ENCODE measurements around the gene U2AF1. TPM values are rescaled to one million over a fixed set of nuclear protein-coding genes. Genes with fewer than 3 reads are reported as not detected.
"Not testable (repeated sequence)": the region's sequence is repeated elsewhere in the genome, so short reads cannot be mapped to it uniquely, and the experiment has no call there.

U2AF1 gene
- total RNA-seq, 1 experiment from 2014 or later: 51.9 TPM

- H2AK5ac ChIP-seq (ENCODE audit: insufficient read length, low read length); H4K5ac ChIP-seq (ENCODE audit: insufficient read length, low read depth, low read length); H2BK5ac ChIP-seq (ENCODE audit: insufficient read length, low read length); H3K4ac ChIP-seq (ENCODE audit: low read depth, low read length); H2BK120ac ChIP-seq (ENCODE audit: low read depth, low read length, poor library complexity, severe bottlenecking); H3K9ac ChIP-seq (ENCODE audit: extremely low read depth, insufficient read length, low read length); H3K9me3 Mint-ChIP-seq; H3K4me1 Mint-ChIP-seq; H2BK12ac ChIP-seq (ENCODE audit: insufficient read length, low read depth, low read length); H3K27me3 Mint-ChIP-seq (ENCODE audit: low read depth); H3K14ac ChIP-seq (ENCODE audit: insufficient read depth, low read length); H4K91ac ChIP-seq (ENCODE audit: insufficient read length, low read depth, low read length); H2BK15ac ChIP-seq (ENCODE audit: low read depth, low read length); H3K36me3 Mint-ChIP-seq (ENCODE audit: insufficient read depth in 1 of 3, low read depth in 3 of 3); H2BK20ac ChIP-seq (ENCODE audit: low read depth, low read length, poor library complexity, severe bottlenecking); H3K18ac ChIP-seq (ENCODE audit: insufficient read length, low read depth, low read length); H3K9me3 ChIP-seq (ENCODE audit: control insufficient read depth, low read depth, low read length); H3K79me2 ChIP-seq (ENCODE audit: insufficient read depth, low read length); H3K4me1 ChIP-seq (ENCODE audit: insufficient read depth, low read length); H3K23me2 ChIP-seq (ENCODE audit: insufficient read length, low read depth, low read length, poor library complexity, severe bottlenecking); H3K79me1 ChIP-seq (ENCODE audit: insufficient read depth, low read depth, low read length, poor library complexity, severe bottlenecking); H3K56ac ChIP-seq (ENCODE audit: insufficient read length, low read depth, low read length); H3K27ac Mint-ChIP-seq; H4K20me1 ChIP-seq (ENCODE audit: control insufficient read depth, insufficient read depth, insufficient read length); H3K27ac ChIP-seq (ENCODE audit: insufficient read length, low read depth, low read length); H3K27me3 ChIP-seq (ENCODE audit: insufficient read depth, low read length); H3K23ac ChIP-seq (ENCODE audit: insufficient read length, low read depth, low read length); H4K8ac ChIP-seq (replicated peaks; ENCODE audit: insufficient read length, low read depth, low read length); H2AFZ ChIP-seq (ENCODE audit: low read length); H3T11ph ChIP-seq (ENCODE audit: low read length); H3K4me2 ChIP-seq (ENCODE audit: insufficient read depth, insufficient read length, low read length); DNase-seq; H3K4me3 Mint-ChIP-seq: not testable (repeated sequence)
- WGBS (ENCODE audit: extremely low coverage, insufficient read length, low lambda C conversion rate): no CpG with 5 or more reads among the region's 17 CpGs
Measured at GRCh38 chr21:43108177-43108576, 807 bp upstream of the U2AF1 start.

- not testable (repeated sequence) for H2BK5ac ChIP-seq (ENCODE audit: insufficient read length, low read length); H3K14ac ChIP-seq (ENCODE audit: insufficient read depth, low read length); DNase-seq; H2BK120ac ChIP-seq (ENCODE audit: low read depth, low read length, poor library complexity, severe bottlenecking); H3K4ac ChIP-seq (ENCODE audit: low read depth, low read length); H2AFZ ChIP-seq (ENCODE audit: low read length); H4K20me1 ChIP-seq (ENCODE audit: control insufficient read depth, insufficient read depth, insufficient read length); H3K23me2 ChIP-seq (ENCODE audit: insufficient read length, low read depth, low read length, poor library complexity, severe bottlenecking); H4K5ac ChIP-seq (ENCODE audit: insufficient read length, low read depth, low read length); H3K18ac ChIP-seq (ENCODE audit: insufficient read length, low read depth, low read length); H3K4me1 Mint-ChIP-seq; H4K8ac ChIP-seq (replicated peaks; ENCODE audit: insufficient read length, low read depth, low read length); H2BK20ac ChIP-seq (ENCODE audit: low read depth, low read length, poor library complexity, severe bottlenecking); H3K4me1 ChIP-seq (ENCODE audit: insufficient read depth, low read length); H3K56ac ChIP-seq (ENCODE audit: insufficient read length, low read depth, low read length); H3K9me3 ChIP-seq (ENCODE audit: control insufficient read depth, low read depth, low read length); H3K27ac Mint-ChIP-seq; H2BK15ac ChIP-seq (ENCODE audit: low read depth, low read length); H3K27me3 ChIP-seq (ENCODE audit: insufficient read depth, low read length); H3K4me3 Mint-ChIP-seq; H2AK5ac ChIP-seq (ENCODE audit: insufficient read length, low read length); H3K23ac ChIP-seq (ENCODE audit: insufficient read length, low read depth, low read length); H3K36me3 Mint-ChIP-seq (ENCODE audit: insufficient read depth in 1 of 3, low read depth in 3 of 3); H3K9me3 Mint-ChIP-seq; H3K79me1 ChIP-seq (ENCODE audit: insufficient read depth, low read depth, low read length, poor library complexity, severe bottlenecking); H3K27ac ChIP-seq (ENCODE audit: insufficient read length, low read depth, low read length); H3T11ph ChIP-seq (ENCODE audit: low read length); H3K79me2 ChIP-seq (ENCODE audit: insufficient read depth, low read length); H3K9ac ChIP-seq (ENCODE audit: extremely low read depth, insufficient read length, low read length); H4K91ac ChIP-seq (ENCODE audit: insufficient read length, low read depth, low read length); H3K4me2 ChIP-seq (ENCODE audit: insufficient read depth, insufficient read length, low read length); H3K27me3 Mint-ChIP-seq (ENCODE audit: low read depth); H2BK12ac ChIP-seq (ENCODE audit: insufficient read length, low read depth, low read length)
- WGBS (ENCODE audit: extremely low coverage, insufficient read length, low lambda C conversion rate): no CpG with 5 or more reads among the region's 17 CpGs
Measured at GRCh38 chr21:43107794-43108137, 396 bp upstream of the U2AF1 start.

DNA sequence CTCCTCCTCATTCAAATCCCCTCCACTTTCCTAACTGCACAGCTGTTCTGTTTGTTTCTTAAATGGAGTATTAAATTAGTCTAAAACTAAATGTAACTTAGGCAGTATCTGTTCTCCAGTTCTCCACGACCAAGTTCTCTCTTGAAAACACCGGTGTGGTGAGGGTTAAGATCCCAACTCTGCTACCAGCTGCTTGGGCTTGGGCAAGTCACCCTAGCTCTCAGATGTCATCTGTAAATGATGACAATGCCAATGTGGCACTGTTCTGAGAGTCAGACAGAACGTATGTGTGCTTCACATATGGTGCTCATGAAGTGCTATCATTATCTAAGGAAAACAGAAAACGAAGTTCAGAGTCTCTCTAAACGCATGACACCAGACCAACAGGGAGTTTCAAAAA is 2.7 kb downstream of the U2AF1 start:
- H3K14ac ChIP-seq (ENCODE audit: insufficient read depth, low read length); DNase-seq; H2BK15ac ChIP-seq (ENCODE audit: low read depth, low read length); H3T11ph ChIP-seq (ENCODE audit: low read length); H4K91ac ChIP-seq (ENCODE audit: insufficient read length, low read depth, low read length); H2AK5ac ChIP-seq (ENCODE audit: insufficient read length, low read length); H4K20me1 ChIP-seq (ENCODE audit: control insufficient read depth, insufficient read depth, insufficient read length); H3K23ac ChIP-seq (ENCODE audit: insufficient read length, low read depth, low read length); H3K9me3 ChIP-seq (ENCODE audit: control insufficient read depth, low read depth, low read length); H3K79me1 ChIP-seq (ENCODE audit: insufficient read depth, low read depth, low read length, poor library complexity, severe bottlenecking); H3K23me2 ChIP-seq (ENCODE audit: insufficient read length, low read depth, low read length, poor library complexity, severe bottlenecking); H4K8ac ChIP-seq (replicated peaks; ENCODE audit: insufficient read length, low read depth, low read length); H3K4ac ChIP-seq (ENCODE audit: low read depth, low read length); H3K56ac ChIP-seq (ENCODE audit: insufficient read length, low read depth, low read length); H3K4me1 Mint-ChIP-seq; H2BK20ac ChIP-seq (ENCODE audit: low read depth, low read length, poor library complexity, severe bottlenecking); H3K27me3 Mint-ChIP-seq (ENCODE audit: low read depth); H2AFZ ChIP-seq (ENCODE audit: low read length); H3K4me1 ChIP-seq (ENCODE audit: insufficient read depth, low read length); H3K4me3 Mint-ChIP-seq; H3K18ac ChIP-seq (ENCODE audit: insufficient read length, low read depth, low read length); H3K36me3 Mint-ChIP-seq (ENCODE audit: insufficient read depth in 1 of 3, low read depth in 3 of 3); H3K9me3 Mint-ChIP-seq; H2BK5ac ChIP-seq (ENCODE audit: insufficient read length, low read length); H3K4me2 ChIP-seq (ENCODE audit: insufficient read depth, insufficient read length, low read length); H3K9ac ChIP-seq (ENCODE audit: extremely low read depth, insufficient read length, low read length); H3K79me2 ChIP-seq (ENCODE audit: insufficient read depth, low read length); H3K27me3 ChIP-seq (ENCODE audit: insufficient read depth, low read length); H3K27ac Mint-ChIP-seq; H2BK12ac ChIP-seq (ENCODE audit: insufficient read length, low read depth, low read length); H2BK120ac ChIP-seq (ENCODE audit: low read depth, low read length, poor library complexity, severe bottlenecking); H4K5ac ChIP-seq (ENCODE audit: insufficient read length, low read depth, low read length); H3K27ac ChIP-seq (ENCODE audit: insufficient read length, low read depth, low read length): not testable (repeated sequence)
- WGBS (ENCODE audit: extremely low coverage, insufficient read length, low lambda C conversion rate): no CpG with 5 or more reads among the region's 5 CpGs
